ENCODE data around the gene EPGN. TPM values are rescaled to one million over a fixed set of nuclear protein-coding genes. Genes with fewer than 3 reads are reported as not detected.

The EPGN gene
- total and polyA plus RNA-seq, 12 donors, result 0.03 to 8.4 (median 0.66) TPM; not detected in 9

DNA sequence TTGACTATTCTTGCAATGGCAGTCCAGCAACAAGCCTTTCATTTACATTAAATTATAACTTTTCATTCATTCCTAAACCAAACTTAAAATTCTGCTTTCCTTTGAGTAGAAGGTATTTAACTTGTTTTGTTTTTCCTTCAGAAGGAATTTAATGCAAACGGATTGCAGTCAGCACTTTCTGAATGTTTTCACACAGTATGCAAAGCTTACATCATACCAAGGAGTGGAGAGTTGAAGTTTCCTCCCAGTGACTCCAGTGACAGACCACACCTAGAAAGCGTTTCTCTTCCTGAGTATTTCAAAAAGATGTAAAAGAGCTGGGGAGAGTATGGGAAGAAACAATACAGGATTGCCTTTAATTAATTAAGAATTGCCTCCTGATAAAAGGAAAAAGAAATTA lies 8.1 kb downstream of the EPGN start:
- no peak overlapping the region for H3K27ac ChIP-seq
- H3K4me1 ChIP-seq, result no peaks in the 10 kb centered on the region
- no peak overlapping the region for H3K4me3 ChIP-seq
- no peaks in the 10 kb centered on the region for H3K9me3 ChIP-seq
- intact Hi-C loops (cut with DNase I), result loop anchor here in 2 of 10 donors (10.0 kb wide), 2 partner anchors 92 to 358 kb away; no protein-coding TSS in a partner anchor
- WGBS, 2 donors, result 41 to 51% methylated on average over 2 of the region's 2 CpGs
- H3K27me3 ChIP-seq, result peaks cover 0 to 5% (median 0%) of the 10 kb centered on the region in 7 donors
- H3K36me3 ChIP-seq, result no peaks in the 10 kb centered on the region
- TF ChIP-seq, protein P1, sequence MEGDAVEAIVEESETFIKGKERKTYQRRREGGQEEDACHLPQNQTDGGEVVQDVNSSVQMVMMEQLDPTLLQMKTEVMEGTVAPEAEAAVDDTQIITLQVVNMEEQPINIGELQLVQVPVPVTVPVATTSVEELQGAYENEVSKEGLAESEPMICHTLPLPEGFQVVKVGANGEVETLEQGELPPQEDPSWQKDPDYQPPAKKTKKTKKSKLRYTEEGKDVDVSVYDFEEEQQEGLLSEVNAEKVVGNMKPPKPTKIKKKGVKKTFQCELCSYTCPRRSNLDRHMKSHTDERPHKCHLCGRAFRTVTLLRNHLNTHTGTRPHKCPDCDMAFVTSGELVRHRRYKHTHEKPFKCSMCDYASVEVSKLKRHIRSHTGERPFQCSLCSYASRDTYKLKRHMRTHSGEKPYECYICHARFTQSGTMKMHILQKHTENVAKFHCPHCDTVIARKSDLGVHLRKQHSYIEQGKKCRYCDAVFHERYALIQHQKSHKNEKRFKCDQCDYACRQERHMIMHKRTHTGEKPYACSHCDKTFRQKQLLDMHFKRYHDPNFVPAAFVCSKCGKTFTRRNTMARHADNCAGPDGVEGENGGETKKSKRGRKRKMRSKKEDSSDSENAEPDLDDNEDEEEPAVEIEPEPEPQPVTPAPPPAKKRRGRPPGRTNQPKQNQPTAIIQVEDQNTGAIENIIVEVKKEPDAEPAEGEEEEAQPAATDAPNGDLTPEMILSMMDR (IDR thresholded peaks at IDR 0.05), result no peak
- ATAC-seq (no peak), DNase-seq (no peak)

DNA sequence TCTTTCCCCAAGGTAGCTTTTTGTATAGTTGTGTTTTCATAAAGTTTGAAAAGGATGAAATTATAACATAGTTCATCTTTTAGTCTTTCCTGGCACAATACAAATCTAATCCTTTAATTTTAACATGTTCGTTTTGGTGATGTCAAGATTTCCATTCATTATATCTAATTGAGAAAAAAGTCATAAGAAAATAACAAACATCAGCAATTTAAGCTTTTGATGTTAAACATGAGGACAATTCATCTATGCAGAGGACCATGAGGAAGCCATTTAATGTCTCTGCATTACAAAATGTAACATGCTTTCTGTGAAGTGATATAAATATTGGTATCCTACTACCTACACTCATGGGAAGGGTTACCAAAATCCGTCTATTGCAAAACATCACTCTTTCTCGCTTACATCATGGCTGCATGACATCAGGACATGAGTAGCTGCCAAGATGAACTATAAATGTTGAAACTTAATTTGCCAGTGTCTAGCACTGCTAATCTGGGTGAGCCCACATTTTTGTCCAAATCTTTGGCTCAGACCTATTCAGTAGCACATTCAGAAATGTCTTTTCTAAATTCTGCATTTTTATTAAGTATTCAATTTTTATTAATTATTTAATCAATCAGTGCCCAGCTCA lies 9.5 kb downstream of the EPGN start:
- Histone ChIP-seq H3K36me3 (no peaks in the 10 kb centered on the region), H3K27ac (no peak overlapping the region), H3K27me3 (peaks cover 0 to 10% (median 0%) of the 10 kb centered on the region in 7 donors), H3K4me3 (no peak overlapping the region), H3K9me3 (no peaks in the 10 kb centered on the region), H3K4me1 (no peaks in the 10 kb centered on the region)
- TF ChIP-seq, protein P1 (IDR thresholded peaks at IDR 0.05), result no peak
- 62 to 71% methylated on average over 3 of the region's 3 CpGs for WGBS, 2 donors
- intact Hi-C loops (cut with DNase I), result loop anchor here in 2 of 10 donors (10.0 kb wide), 2 partner anchors 93 to 357 kb away; no protein-coding TSS in a partner anchor
- ATAC-seq (peak in 1 of 8 donors; percentile 62), DNase-seq (no peak)

DNA sequence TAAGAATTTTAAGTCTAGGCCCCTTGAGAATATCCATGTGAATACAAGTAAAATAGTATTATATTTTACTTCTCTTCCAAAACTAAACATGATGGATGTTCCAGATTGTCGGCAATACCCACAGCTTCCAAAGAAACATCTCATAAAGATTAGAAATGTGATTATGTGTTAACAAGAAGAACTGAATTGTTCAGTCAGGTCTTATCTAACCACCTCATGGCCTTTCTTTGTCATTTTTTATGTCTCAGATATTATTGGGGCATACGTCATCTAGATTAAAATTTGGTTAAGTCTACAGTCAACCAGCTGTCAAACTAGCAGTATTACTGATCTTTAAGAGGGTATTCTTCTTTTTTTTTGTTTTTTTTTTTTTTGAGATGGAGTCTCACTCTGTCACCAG lies 10.0 kb downstream of the EPGN start:
- no peaks in the 10 kb centered on the region for H3K36me3 ChIP-seq
- 58 to 75% methylated on average over 2 of the region's 2 CpGs for WGBS, 2 donors
- H3K27ac ChIP-seq, result no peak overlapping the region
- TF ChIP-seq, protein P1 (IDR thresholded peaks at IDR 0.05), result no peak
- intact Hi-C loops (cut with DNase I), result loop anchor here in 2 of 10 donors (10.0 kb wide), 2 partner anchors 93 to 357 kb away; no protein-coding TSS in a partner anchor
- ATAC-seq (no peak), DNase-seq (no peak)
- H3K4me1 ChIP-seq, result no peaks in the 10 kb centered on the region
- peaks cover 0 to 12% (median 4%) of the 10 kb centered on the region in 7 donors for H3K27me3 ChIP-seq
- H3K4me3 ChIP-seq, result no peak overlapping the region
- no peaks in the 10 kb centered on the region for H3K9me3 ChIP-seq

DNA sequence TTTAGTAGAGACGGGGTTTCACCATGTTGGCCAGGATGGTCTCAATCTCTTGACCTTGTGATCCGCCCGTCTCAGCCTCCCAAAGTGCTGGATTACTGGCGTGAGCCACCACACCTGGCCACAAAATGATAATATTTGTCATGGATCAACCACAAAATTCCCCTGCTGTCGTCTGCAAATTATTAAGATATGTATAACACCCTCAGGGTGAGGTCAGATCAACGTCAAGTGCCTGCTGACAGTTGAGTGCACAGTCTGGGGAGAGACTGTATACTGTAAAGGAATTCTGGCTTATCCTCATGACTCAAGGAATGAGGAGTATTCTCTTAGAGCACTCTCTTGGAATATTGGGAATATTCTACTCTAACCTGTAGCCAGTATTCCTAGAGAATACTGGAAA lies 11.2 kb downstream of the EPGN start:
- Histone ChIP-seq H3K4me3 (no peak overlapping the region), H3K36me3 (no peaks in the 10 kb centered on the region), H3K27ac (no peak overlapping the region), H3K4me1 (no peaks in the 10 kb centered on the region), H3K27me3 (peaks cover 0 to 22% (median 7%) of the 10 kb centered on the region in 7 donors), H3K9me3 (no peaks in the 10 kb centered on the region)
- TF ChIP-seq, protein P1 (IDR thresholded peaks at IDR 0.05), result no peak
- WGBS, 2 donors, result 79 to 84% methylated on average over 6 of the region's 6 CpGs
- DNase-seq (no peak), ATAC-seq (no peak)
- intact Hi-C loops (cut with DNase I), result loop anchor here in 2 of 10 donors (10.0 kb wide), 2 partner anchors 95 to 355 kb away; no protein-coding TSS in a partner anchor

Data from heart right ventricle (tissue), 16 donors.